NCI-H1048 (cell line): Measurements from ENCODE around the gene GJA1.
"Not testable (repeated sequence)": the region's sequence is repeated elsewhere in the genome, so short reads cannot be mapped to it uniquely, and the experiment has no call there.

ENCODE experiments used
- DNase-seq: peaks from one replicate; lab custom pipeline; 2025; lab: John Stamatoyannopoulos, UW

Gene GJA1

GRCh38 chr6:121437851-121438651, 2.6 kb downstream of the GJA1 start:
- no peak for DNase-seq

- no peak for DNase-seq
These were observed 3.4 kb downstream of the GJA1 start for GRCh38 chr6:121438869-121439268.

DNA sequence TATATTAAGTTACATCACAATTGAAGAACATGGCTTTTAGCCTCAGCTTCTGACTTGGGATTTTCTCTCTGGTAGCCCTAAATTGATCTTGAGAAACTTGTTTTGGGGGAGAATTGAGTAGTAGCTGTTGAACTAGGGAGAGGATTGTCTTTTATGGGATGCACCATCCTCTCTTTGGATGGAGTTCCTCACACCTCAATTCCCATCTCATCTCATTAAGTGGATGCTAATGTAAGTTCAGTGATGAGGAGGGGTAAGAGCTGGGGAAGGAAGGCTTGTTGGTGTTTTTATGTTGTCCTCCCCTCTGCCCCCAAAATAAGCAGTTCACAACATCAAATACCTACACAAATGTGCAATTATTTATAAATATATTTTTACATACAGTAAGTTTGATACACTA, 4.0 kb downstream of the GJA1 start:
- no peak for DNase-seq

GRCh38 chr6:121439926-121440325, 4.5 kb downstream of the GJA1 start:
- DNase-seq = no peak

DNA sequence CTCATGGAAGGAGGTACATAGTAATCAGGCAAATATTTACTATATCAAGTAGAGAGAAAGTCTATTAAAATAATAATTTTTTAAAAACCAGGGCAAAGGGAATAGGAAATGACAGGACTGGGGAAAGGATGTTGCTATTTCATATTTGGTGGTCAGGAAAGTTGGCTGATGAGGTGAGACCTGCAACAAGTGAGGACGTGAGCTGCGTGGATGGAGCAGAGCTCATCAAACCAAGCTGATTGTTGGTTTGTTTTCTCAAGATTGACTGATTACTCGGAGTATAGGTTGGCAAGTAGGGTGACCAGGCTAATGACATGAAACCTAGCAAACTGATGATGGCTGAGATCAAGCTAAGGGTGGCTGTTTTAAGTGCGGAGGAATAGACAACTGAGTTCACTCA, 6.0 kb downstream of the GJA1 start:
- DNase-seq = no peak

- no peak for DNase-seq
These were observed 7.1 kb downstream of the GJA1 start for GRCh38 chr6:121442576-121442975.

- no peak for DNase-seq
These were observed 8.6 kb downstream of the GJA1 start for GRCh38 chr6:121443971-121444541.

DNA sequence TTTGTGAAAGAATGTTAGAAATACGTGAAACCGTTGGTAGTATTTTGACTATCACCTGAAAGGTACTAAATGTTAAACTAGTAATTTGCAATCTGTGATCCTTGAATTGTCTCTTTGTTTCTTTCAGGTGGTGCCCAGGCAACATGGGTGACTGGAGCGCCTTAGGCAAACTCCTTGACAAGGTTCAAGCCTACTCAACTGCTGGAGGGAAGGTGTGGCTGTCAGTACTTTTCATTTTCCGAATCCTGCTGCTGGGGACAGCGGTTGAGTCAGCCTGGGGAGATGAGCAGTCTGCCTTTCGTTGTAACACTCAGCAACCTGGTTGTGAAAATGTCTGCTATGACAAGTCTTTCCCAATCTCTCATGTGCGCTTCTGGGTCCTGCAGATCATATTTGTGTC, 11.3 kb downstream of the GJA1 start:
- not testable (repeated sequence) for DNase-seq

- DNase-seq = not testable (repeated sequence)
These were observed 12.3 kb downstream of the GJA1 start for GRCh38 chr6:121447746-121448145.

- DNase-seq = not testable (repeated sequence)
These were observed 13.1 kb downstream of the GJA1 start for GRCh38 chr6:121448528-121448927.

DNA sequence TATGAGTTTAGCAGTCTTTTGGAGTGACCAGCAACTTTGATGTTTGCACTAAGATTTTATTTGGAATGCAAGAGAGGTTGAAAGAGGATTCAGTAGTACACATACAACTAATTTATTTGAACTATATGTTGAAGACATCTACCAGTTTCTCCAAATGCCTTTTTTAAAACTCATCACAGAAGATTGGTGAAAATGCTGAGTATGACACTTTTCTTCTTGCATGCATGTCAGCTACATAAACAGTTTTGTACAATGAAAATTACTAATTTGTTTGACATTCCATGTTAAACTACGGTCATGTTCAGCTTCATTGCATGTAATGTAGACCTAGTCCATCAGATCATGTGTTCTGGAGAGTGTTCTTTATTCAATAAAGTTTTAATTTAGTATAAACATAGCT, 13.9 kb downstream of the GJA1 start:
- no peak for DNase-seq

- DNase-seq = no peak
These were observed 14.8 kb downstream of the GJA1 start for GRCh38 chr6:121450242-121450641.

DNA sequence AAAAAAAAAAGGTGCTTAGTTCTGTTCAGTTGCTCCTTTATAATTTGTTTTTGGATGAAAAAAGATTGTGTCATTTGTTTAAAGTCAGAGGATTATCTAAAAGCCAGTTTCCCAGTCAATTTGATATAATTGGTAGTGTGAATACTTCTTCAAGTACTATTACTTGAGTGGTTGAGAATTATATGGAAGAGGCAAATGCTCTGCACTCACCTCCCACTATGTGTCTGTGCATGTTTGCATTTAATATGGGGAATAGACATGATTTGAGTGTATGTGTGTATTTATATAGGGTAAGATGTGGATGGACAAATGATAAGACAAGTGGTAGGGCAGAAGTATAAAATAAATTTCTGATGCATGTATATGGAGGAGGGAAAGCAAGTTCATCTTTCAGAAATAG, 15.8 kb downstream of the GJA1 start:
- no peak for DNase-seq

GRCh38 chr6:121453191-121453590, 17.7 kb downstream of the GJA1 start:
- DNase-seq = no peak

- DNase-seq = no peak
These were observed 24.7 kb downstream of the GJA1 start for GRCh38 chr6:121460170-121460569.

- DNase-seq = no peak
These were observed 27.6 kb downstream of the GJA1 start for GRCh38 chr6:121463087-121463486.

DNA sequence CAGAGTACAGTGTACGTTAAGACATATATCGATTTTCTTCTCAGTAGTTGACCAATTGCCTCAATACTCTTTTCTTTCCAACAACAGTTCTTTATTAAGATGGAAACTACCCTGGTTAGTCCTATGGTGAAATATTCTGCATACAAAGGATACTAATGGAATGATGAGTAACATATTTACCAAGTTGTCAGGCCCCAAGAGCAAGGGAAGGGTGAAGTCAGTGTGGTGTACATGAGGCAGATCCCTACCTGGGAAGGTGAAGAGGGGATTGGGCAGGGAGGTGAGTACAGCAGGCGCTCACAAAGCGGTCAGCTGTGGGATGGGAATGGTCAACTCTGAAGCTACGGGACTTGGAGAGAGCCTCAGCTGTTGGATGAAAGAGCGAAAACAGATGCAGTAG, 29.7 kb downstream of the GJA1 start:
- no peak for DNase-seq

GRCh38 chr6:121479486-121480098, 44.1 kb downstream of the GJA1 start:
- no peak for DNase-seq

GRCh38 chr6:121480099-121480713, 44.8 kb downstream of the GJA1 start:
- no peak for DNase-seq

DNA sequence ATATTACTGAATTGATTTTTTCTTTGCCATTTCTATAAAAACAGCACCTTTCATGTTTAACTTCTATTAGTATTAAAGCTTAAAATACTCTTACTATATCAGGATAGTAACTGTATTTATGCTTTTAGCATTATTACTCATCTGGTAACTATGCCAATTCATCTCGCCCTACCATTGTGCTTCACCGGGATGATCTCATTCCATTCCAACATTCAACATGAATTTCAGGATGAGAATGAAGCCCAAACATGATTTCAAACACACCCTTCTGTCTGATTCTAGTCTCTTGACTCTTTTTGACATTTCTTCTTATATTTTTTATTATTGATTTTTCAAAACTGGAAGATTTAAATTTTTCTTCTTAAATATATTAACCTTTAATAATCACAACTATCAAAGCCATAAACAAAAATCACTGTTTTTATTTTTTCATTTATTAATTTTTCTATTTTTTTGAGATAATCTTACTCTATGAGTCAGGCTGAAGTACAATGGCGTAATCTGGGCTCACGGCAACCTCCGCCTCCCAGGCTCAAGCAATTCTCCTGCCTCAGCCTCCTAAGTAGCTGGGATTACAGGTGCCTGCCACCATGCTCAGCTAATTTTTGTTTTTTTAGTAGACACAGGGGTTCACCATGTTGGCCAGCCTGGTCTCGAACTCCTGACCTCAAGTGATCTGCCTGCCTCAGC, 46.7 kb downstream of the GJA1 start:
- no peak for DNase-seq

DNA sequence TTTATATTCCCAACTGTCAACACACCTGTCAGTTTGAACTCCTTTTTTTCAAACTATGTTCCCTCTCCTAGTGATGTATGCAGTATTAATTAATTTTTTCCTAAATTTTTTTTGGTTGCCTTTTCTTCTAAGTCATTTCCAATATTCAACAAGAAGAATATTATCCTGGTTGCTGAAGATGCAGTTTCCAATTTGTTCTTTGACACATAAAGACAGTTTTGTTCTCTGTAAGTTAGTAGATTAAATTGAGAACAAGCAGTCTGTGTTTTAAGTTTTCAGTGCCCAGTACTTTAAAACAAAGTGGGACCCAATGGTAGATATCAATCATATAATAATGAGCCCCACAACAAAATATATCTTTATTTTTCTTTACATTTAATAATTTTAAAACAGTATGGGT, 47.3 kb downstream of the GJA1 start:
- no peak for DNase-seq

- no peak for DNase-seq
These were observed 49.9 kb downstream of the GJA1 start for GRCh38 chr6:121485359-121485811.
